Smooth muscle cell of trachea (primary cell): ENCODE data around the gene MARS2. TPM values are rescaled to one million over a fixed set of nuclear protein-coding genes. Genes with fewer than 3 reads are reported as not detected.

Experiments used
- total RNA-seq: library from RNA; depleted of rRNA; stranded (reverse); fragments of >200 nt; gene quantifications from 2 replicates; pipeline ENCODE4 v1.2.1, GENCODE V29; 2014

MARS2 gene
- 1.3 and 4.0 TPM in 2 replicates for total RNA-seq

GRCh38 chr2:197705121-197705911, at the start of gene MARS2:
MARS2 (plus strand) TSS chr2:197705369; CDS start chr2:197705406, 37 bp downstream.

DNA sequence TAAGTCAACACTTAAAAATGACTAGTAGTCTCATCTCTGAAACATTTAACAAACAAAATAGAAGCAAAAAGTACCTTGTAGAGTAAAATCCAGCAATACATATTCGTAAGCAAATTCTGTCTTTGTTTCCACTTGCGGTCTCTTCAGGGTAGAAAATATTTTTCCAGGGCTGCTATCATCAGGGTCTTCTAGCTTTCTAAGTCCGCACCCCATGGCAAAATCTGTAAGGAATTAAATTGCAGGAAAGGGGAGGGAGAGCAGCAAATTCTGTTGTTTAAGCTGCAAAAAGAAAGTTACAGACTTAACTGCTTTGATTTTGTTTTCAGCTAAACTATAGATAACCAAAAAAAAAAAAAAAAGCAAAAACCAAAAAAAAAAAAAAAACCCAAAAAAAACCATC, 29.9 kb upstream of the MARS2 start, which contains the start of gene RFTN2:
TSS of gene RFTN2 (minus strand) at position 342 of the 400 bp plus-strand sequence. CDS start at position 213, 129 bp downstream.

Other genes starting within 250 kb of the MARS2 start
- gene HSPD1, start 205.5 kb upstream of the MARS2 start, total RNA-seq, result 208 and 230 TPM in 2 replicates
- gene HSPE1, start 205.0 kb upstream of the MARS2 start, total RNA-seq, result 47.1 and 139 TPM in 2 replicates
- 24.8 and 31.1 TPM in 2 replicates for gene MOB4, start 189.3 kb upstream of the MARS2 start, total RNA-seq
- 3.6 and 4.0 TPM in 2 replicates for gene RFTN2, start 29.8 kb upstream of the MARS2 start, total RNA-seq
- gene BOLL, start 80.0 kb downstream of the MARS2 start, total RNA-seq, result not detected in 2 replicates
- gene PLCL1, start 99.2 kb downstream of the MARS2 start, total RNA-seq, result 1.6 and 1.7 TPM in 2 replicates